Type B pancreatic cell (in vitro differentiated cells): Measurements from ENCODE around the gene C1QA. TPM values are rescaled to one million over a fixed set of nuclear protein-coding genes. Genes with fewer than 3 reads are reported as not detected.

Source experiments
- DNase-seq: peaks from one replicate; pipeline ENCODE4 v3.0.0; 2021; ENCODE audit warnings: mixed read lengths; ENCODE audit not compliant: unreplicated experiment; ENCODE audit errors: extremely low spot score
- H3K27ac Mint-ChIP-seq: 2 replicates; pipeline ENCODE4 v1.8.0; 2021; ENCODE audit warnings: mild to moderate bottlenecking, mixed read lengths
- H3K27me3 Mint-ChIP-seq: 2 replicates; pipeline ENCODE4 v1.8.0; 2021; ENCODE audit warnings: mixed read lengths
- H3K36me3 Mint-ChIP-seq: 2 replicates; pipeline ENCODE4 v1.8.0; 2021; ENCODE audit warnings: mixed read lengths
- H3K4me1 Mint-ChIP-seq: one replicate; pipeline ENCODE4 v1.8.0; 2021; ENCODE audit warnings: mixed read lengths; ENCODE audit not compliant: unreplicated experiment
- H3K4me3 Mint-ChIP-seq: 2 replicates; pipeline ENCODE4 v1.8.0; 2021; ENCODE audit warnings: mild to moderate bottlenecking, mixed read lengths
- H3K9me3 Mint-ChIP-seq: 2 replicates; pipeline ENCODE4 v1.8.0; 2021; ENCODE audit warnings: mixed read lengths
- total RNA-seq: library from RNA; stranded (reverse); gene quantifications from 2 replicates; pipeline ENCODE4 v1.2.1, GENCODE V29; 2021; ENCODE audit warnings: low replicate concordance
- TF ChIP-seq, protein P1 (sequence below): fragments of 200-600 bp; sonication (generic); conservative IDR thresholded peaks from 2 replicates; pipeline ENCODE4 v1.5.0; 2021; ENCODE audit warnings: antibody characterized with exemption, mild to moderate bottlenecking

Gene C1QA
- total RNA-seq, 1 donor from 2014 or later = not detected

DNA sequence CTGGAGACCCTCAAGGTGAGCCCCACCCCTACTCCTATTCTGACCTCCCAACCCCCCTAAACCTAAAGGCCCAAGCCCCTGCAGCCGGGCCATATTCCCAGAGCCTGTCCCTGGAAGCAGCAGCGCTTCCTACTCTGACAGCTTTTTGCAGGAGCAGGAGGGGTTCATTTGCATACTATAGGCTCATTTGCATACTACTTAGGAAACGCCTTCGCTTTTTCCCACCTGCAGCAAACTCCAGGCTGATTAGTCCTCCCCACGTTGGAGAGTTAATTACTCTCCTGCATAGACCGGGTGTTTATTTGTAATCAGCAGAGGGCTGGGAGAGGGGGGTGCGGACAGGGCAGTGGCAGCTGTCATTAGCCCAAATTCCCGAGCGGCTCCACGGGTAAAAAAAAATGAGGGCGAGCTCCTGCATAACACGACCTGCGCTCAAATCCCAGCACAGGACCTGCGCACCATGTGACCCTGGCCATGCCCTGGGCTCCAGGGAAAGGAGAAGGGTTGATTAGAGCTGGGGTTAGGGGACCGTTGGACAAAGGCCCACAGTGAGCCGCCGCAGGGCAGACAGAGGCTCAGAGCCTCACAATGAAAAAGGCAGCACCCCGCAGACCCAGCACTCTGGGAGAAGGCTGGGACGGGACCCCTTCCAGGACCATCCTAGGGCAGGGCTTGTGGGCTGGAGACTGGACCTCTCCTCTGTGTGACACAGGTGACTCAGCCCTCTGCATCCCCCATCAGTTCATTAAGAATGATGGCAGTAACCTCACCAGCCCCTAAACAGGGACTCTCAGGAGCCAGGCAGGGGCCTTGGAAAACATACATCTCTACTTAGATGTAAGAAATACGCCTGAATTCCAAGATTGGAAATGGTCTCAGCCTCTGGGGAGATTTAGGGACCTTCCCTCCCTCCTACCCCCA is 9.9 kb upstream of the C1QA start:
- no peaks in the 10 kb centered on the region for H3K36me3 Mint-ChIP-seq
- TF ChIP-seq, protein P1, sequence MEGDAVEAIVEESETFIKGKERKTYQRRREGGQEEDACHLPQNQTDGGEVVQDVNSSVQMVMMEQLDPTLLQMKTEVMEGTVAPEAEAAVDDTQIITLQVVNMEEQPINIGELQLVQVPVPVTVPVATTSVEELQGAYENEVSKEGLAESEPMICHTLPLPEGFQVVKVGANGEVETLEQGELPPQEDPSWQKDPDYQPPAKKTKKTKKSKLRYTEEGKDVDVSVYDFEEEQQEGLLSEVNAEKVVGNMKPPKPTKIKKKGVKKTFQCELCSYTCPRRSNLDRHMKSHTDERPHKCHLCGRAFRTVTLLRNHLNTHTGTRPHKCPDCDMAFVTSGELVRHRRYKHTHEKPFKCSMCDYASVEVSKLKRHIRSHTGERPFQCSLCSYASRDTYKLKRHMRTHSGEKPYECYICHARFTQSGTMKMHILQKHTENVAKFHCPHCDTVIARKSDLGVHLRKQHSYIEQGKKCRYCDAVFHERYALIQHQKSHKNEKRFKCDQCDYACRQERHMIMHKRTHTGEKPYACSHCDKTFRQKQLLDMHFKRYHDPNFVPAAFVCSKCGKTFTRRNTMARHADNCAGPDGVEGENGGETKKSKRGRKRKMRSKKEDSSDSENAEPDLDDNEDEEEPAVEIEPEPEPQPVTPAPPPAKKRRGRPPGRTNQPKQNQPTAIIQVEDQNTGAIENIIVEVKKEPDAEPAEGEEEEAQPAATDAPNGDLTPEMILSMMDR = no peak
- H3K27me3 Mint-ChIP-seq = peaks cover 85% of the 10 kb centered on the region
- no peak overlapping the region for H3K4me3 Mint-ChIP-seq
- H3K9me3 Mint-ChIP-seq = no peaks in the 10 kb centered on the region
- no peaks in the 10 kb centered on the region for H3K4me1 Mint-ChIP-seq
- H3K27ac Mint-ChIP-seq = no peak overlapping the region
- no peak for DNase-seq

DNA sequence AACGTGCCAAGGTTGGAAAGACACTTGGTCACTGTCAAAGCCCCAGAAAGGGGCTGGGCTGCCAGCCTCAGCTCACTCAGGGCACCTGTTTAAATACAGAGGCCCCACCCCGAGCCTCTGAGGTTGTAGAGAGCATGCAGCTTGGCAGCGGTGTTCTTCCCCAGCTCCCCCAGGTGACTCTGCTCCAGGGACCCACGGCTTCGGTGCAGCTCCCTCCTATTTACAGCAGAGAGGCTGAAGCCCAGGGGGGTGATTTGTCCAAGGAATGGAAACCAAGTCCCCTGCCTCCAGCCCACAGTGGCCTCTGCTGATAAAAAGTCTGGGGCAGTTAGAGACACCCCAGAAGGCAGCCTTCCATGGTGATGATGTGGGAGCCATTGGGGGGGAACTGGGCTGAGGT is 9.1 kb upstream of the C1QA start:
- Mint-ChIP-seq H3K36me3 (no peaks in the 10 kb centered on the region), H3K9me3 (no peaks in the 10 kb centered on the region), H3K27ac (no peak overlapping the region), H3K27me3 (peaks cover 90% of the 10 kb centered on the region), H3K4me3 (no peak overlapping the region), H3K4me1 (no peaks in the 10 kb centered on the region)
- TF ChIP-seq, protein P1 = no peak
- DNase-seq = no peak

DNA sequence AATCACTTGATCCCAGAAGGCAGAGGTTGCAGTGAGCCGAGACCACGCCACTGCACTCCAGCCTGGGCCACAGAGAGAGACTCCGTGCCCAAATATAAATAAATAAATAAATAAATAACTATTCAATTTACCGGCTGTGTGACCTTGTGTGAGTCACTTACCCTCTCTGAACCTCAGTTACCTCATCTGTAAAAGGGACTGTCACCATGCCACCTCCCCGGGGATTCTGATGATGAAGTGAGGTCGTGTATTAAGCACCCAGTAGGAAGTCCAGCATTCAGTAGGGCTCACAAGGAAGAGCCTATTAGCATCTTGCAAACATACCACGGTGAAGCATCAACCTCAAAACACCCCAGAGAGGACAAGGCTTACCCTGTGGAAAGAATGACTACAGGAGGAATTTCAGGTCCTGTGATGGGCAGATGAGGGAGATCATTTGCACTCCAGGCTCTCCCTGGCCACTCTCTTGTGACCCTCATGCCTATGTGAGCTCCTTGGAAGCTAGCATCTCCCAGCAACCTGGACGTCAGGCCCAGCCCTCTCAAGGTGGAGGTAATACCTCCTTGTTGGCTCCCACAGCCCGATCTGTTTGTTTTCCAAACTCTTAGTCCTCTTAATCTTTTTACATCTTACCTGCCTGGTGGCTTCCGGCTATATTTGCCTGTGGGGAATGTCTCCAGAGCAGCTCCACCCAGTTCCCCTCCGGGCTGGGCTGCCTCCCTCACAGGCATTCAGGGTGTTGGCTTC is 7.6 kb upstream of the C1QA start:
- TF ChIP-seq, protein P1 = no peak
- H3K36me3 Mint-ChIP-seq = no peaks in the 10 kb centered on the region
- H3K27me3 Mint-ChIP-seq = peaks cover 87% of the 10 kb centered on the region
- DNase-seq = no peak
- H3K4me1 Mint-ChIP-seq = no peaks in the 10 kb centered on the region
- H3K4me3 Mint-ChIP-seq = no peak overlapping the region
- no peaks in the 10 kb centered on the region for H3K9me3 Mint-ChIP-seq
- H3K27ac Mint-ChIP-seq = no peak overlapping the region

DNA sequence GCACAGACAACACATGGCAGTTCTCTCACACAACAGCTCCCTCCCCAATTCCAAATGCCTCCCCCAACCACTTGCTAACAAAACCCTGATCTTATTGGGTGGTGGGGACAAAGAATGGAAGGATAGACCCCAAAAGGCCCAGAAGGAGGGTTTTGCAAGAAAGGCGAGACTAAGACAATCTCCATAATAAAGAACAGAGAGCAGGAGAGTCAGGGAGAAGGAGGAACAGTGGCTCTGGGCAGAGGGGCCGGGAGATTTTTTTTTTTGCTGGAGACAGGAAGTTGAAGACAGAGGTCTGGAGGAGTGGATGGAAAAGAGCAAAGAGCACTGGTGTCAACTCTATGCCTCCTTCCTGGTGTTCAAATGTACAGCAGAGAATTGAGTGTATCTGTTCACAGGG is 6.5 kb upstream of the C1QA start:
- H3K36me3 Mint-ChIP-seq = no peaks in the 10 kb centered on the region
- no peak overlapping the region for H3K27ac Mint-ChIP-seq
- no peak for DNase-seq
- no peak overlapping the region for H3K4me3 Mint-ChIP-seq
- no peaks in the 10 kb centered on the region for H3K4me1 Mint-ChIP-seq
- H3K27me3 Mint-ChIP-seq = peaks cover 79% of the 10 kb centered on the region
- no peaks in the 10 kb centered on the region for H3K9me3 Mint-ChIP-seq
- TF ChIP-seq, protein P1 = no peak

DNA sequence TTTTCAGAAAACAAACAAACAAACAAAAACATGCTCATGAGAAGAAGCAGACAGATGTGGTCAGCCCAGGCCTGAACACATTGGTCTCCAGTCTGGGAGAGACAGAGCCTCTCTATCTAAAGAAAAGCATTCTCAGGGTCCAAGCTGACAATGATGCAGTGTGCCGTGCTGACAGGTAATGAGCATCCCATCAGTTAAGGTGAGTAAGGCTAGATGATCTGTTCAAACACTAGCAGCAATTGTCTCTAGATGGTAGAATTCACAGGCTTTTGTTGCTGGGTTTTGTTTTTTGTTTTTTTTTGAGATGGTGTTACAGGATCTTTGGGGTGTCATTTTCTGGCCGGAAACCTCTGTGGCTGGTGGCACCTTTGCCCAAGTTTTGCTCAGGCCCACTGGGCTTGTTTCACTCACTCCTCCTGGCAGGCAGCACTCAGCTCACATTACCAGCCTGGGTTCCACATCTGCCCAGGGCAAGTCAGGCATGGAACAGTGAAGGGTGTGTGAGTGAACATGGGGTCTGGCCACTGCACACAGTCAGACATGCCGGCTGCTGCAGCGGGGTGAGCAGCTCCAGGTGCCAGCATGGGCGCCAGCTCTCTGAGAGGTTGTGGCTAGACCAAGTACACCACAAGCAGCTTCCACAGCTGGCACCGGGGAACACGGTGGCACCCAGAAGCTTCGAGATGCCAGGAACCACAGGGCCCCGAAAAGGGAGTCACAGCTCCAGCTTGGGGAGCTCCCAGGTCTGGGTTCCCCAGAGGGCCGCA is 2.5 kb upstream of the C1QA start:
- TF ChIP-seq, protein P1 = no peak
- no peak overlapping the region for H3K27ac Mint-ChIP-seq
- no peaks in the 10 kb centered on the region for H3K9me3 Mint-ChIP-seq
- H3K4me3 Mint-ChIP-seq = no peak overlapping the region
- DNase-seq = no peak
- H3K4me1 Mint-ChIP-seq = no peaks in the 10 kb centered on the region
- peaks cover 45% of the 10 kb centered on the region for H3K27me3 Mint-ChIP-seq
- no peaks in the 10 kb centered on the region for H3K36me3 Mint-ChIP-seq
